NCI-H446 treated with DMSO at 0.1 percent for 48 hours (cell line): Measurements from ENCODE around the gene ARFGAP2.
A peak's percentile ranks its signal among the peaks of the same experiment; 100 is the strongest.
"Not testable (repeated sequence)": the region's sequence is repeated elsewhere in the genome, so short reads cannot be mapped to it uniquely, and the experiment has no call there.

Source experiments
- DNase-seq: peaks from one replicate; lab custom pipeline; 2025; lab: John Stamatoyannopoulos, UW

The ARFGAP2 gene

DNA sequence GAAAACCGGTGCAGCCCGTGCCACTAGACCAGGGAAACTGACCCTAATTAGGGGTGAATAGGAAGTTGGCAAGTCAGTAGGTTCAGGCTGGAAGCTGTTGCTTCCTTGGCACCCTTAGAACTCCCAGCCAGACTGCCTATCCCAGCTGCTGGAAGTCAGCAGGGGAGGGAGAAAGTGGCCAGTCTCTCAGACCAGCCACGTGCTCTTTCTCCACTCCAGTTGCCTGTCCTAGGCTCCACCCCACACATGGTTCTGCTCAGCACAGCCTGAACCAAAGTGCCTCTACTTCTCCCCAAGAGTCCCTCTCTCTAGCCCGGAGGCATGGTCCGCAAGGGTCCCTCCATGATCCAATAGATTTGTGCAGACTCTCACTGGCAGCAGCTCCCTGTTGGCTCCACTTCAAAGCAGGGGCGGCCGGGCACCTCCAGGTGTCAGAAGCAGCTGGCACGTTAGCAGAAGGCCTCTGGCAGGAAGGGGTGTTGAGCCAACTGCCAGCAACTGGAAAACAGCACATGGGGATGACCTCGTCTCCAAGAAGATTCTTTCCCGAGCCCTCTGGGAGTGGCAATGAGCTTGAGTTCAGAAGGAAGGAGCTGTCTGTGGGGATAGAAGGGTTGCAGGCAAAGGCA, 27.7 kb downstream of the ARFGAP2 start:
- DNase-seq, result peak; percentile 68

DNA sequence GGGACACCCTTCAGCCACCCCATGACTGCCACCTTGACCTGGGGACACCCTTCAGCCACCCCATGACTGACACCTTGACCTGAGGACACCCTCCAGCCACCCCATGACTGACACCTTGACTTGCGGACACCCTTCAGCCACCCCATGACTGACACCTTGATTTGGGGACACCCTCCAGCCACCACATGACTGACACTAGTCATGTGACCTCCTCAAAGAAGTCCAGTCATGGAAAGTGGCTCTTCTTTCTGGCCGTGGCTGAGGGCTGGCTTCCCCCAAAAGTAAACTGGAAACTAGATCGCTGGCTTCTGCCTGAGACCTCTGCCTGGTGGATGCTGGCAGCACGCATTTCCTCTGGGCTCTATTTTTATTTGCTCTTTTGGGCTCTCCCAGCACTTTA, 28.4 kb downstream of the ARFGAP2 start:
- no peak for DNase-seq

DNA sequence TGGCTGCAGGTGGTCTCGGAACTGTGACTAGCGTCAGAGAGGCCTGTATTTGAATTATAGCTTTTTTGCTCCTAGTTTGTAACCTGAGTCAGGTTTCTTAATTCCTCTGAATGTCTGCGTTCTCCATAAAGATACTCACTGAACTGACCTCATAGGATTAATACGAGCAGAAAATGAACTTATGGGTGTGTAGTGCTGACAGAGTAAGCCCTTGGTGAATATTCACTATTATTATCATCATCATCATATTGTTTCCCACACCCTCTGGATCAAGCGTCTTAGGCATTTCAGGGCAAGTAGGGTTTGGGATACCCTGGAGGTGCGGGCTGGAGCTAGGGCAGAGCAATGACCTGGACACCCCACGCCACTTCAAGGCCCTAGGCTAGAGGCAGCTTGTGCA, 29.0 kb downstream of the ARFGAP2 start:
- no peak for DNase-seq

DNA sequence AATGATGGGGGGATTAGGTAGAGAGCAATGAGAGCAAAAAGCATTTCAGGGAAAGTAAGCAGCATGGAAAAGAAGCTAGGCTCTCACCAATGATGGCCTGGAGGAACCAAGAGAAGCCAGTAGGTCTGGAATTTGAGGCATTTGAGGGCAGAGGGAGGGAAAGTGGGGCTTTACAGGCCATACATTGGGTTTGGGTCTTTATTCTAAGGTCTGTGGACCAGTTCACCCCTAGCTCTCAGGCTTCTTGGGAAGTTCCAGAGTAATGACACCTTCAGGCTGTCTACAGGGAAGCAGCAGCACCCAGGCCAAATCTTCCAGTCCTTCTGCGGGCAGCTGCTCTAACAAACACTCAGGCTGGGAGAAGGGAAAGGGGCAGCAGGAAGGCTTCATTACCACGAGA, 29.4 kb downstream of the ARFGAP2 start:
- DNase-seq, result no peak

DNA sequence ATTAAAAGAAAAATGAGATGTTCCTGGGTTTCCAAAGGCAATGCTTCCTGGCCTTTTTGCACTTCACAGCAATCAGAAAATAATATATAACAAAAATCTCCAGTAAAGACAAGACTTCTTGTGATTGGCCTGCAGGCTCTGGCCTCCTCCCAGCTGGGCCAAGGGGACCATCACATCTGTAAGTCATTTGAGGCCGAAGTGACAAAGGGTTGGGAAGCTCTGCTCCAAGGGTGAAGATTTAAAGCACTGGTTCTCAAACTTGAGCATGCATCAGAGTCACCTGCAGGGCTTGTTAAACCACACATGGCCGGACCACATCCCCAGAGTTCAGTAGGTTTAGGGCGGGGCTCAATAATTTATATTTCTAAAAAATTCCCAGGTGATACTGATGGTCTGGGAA, 32.1 kb downstream of the ARFGAP2 start:
- no peak for DNase-seq

DNA sequence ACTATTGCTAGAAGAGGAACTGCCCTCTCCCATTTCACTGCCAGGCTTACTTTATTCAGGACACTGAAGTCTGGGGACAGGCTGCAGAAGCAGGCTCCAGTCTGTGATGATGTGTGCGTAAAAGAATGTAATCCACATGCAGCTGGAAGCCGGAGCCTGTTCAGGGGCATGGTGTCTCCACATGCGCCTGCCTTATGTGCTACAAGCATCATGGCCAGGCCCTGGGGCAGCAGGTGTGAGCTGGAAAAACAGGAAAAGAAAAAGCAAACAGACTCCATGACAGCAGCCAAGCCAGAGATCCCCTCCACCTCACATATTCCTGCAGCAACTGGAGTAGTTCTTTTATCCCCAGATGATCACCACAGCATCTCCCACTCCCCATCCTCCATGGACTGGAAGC, 33.4 kb downstream of the ARFGAP2 start:
- no peak for DNase-seq

DNA sequence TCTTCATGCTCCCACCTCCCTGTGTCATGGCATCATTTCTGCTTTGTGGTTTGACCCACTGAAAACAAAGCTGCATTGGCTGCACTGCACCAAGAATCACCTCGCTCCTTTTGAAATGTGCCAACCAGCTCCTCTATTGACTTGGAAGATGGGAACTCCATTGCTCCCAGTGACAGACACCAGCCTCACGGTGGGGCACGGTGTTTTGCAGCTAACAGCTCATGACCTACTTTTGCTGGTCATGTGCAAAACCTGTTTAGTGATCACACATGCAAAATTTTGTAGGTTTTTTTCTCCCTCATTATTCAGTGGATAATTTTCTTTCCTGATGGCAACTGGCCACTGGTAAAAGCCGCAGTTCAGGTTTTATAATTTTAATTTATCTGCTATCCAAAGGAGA, 36.8 kb downstream of the ARFGAP2 start:
- no peak for DNase-seq

DNA sequence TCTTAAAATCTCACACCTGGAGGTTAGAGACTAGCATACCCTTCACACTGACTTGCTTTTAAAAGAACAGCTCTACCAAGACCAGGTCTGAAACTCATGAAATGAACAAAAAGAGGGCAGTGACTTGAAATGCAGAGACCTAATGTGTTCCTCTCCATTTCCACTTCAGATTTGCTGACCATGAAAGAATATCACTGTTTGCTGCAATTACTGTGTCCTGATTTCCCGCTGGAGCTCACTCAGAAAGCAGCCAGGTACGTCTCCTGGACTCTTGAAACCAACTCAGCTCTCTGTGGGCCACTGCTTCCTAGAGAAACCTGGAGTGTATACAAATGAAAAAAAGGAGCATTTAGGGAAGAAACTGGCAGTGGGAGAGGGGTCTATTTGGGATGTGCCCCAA, 39.2 kb downstream of the ARFGAP2 start:
- no peak for DNase-seq

DNA sequence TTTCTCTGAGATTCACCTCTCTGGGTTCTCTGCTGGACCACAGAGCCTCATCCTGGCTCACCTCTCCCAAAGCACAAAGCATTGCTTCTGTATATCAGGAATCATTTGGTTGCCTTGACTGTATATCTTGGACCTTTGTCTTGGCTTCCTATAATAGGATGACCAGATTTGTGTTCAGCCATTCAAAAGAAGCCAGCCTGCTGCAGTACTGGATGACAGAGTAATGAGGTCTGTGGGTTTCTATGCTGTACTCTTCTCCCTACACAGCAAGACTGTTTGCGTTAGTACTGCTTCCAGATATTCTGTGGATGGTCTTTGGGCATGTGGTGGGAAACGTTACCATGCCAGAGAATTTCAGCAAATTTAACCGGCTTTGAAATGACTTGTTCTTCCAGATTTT, 39.8 kb downstream of the ARFGAP2 start:
- DNase-seq, result no peak

DNA sequence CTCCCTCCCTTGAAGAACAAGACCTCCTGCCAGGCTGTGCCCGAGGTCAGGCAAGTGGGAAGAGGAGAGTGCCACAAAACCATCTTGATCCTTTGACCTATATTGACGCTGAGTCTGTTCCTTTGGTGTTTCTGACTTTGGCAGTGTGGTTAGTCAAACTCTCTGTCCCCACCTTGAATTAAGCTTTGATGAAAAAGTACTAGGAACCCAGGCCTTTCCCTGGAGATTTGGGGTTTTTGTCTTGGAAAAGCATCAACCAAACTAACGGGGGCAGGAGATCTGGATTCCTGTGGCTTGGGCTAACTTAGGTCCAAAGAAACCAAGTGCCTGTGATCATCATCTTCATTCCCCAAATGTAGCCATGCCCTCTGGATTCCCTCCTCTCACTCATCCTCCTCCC, 40.4 kb downstream of the ARFGAP2 start:
- no peak for DNase-seq

DNA sequence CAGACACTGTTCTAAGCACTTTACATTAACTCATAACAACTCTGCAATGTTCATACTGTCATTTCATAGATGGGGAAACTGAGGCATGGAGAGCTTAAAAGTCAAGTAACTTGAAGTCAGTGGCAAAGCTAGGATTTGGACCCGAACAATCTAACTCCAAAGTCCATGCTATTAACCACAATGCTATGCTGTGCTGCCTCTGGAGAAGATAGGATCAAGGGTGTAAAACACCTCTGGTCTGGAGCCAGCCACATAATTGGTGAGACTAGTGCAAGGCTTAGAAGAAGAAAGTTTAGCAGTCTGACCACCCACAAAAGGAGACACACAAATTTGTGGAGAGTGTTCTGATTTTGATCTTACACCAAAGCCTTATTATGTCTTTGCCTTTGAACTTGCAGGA, 43.7 kb downstream of the ARFGAP2 start:
- no peak for DNase-seq

DNA sequence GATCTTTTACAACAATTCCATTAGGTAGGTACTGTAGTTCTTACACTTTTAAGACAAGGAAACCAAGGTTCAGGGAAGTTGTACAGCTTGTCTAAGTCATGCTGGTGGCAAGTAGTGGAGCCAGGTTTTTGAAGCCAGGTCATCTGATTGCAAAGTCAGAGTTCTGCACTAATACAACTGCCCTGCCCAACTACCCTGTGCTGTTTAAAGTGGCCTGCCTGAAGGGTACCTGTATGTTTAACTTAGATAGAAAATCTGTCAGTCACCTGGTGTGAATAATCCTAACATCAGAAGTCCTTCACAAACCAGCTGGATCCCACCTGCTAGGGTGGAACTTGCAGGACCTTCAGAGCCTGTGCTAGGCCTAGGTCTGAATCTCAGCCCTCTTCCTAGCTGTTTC, 44.2 kb downstream of the ARFGAP2 start:
- DNase-seq, result no peak

DNA sequence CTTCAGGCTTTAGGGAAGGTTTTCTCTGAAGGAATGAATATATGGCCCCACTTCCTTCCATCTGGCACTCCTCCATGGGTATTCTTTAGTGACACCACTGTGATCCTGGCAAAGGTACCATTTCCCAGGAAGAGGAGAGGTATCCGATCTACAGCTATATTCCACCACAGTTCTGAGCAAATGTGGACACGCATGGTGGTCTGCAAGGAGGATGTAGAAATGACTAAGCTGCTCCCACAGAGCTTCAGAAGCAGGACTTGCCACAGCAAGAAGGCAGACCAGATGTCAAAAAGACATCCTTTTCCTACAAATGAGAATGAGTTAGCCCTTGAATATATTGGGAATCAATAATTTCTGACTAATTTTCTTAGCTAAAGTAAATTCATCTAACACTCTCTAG, 45.5 kb downstream of the ARFGAP2 start:
- no peak for DNase-seq

DNA sequence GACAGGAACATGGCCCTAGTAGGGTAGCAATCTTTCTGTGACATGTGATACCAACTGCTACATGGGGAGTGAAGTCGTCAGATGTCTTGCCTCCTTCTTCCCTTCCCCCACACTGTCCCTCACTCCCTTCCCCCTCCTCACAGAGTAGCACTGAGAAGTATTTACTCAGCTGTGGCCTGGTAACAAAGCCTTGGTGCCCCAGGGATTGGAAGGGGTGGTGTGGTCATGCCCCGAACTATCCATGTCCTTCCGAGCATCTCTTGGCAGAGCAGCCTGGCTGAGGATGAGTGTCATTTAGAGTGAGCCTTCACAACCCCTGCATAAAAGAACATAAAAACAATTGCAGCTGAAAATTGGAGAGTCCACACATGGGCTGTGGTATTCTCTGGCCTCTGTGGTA, 46.1 kb downstream of the ARFGAP2 start:
- no peak for DNase-seq

DNA sequence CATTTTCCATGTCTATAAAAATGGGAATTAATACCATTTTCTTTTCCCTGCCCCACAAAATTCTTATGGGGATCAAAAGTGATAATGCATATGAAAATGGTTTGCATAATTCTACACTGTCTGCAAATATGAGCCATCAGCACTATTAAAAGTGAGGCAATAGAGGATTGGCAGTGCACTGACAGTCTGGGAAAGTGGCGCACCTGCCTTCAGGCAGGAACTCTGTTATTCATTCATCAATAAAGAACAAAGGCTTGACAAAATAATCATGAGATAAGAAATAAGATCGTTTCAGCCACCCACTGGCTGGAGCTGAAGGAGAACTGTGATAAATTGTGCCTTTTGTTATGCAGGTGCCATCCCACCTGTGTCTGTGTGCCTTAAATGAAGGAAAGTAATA, 49.5 kb downstream of the ARFGAP2 start:
- DNase-seq, result no peak

DNA sequence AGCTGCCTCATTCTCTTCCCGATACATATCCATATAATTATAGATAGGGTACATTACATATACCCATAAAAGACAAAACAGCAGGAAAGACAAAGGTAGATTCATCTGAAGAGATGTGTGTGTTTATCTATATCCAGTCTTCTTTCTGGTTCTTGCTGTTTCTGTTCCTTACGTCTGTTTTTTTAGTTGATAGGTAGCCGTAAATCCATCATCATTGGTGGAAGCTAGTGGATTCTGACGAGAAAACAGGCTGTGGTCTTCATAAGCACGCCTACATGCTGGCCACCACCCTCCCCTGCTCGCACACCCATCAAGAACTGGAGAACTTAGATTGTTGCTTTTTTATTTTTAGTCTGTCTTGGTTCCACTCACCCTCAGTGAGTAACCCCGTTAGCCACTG, 51.6 kb downstream of the ARFGAP2 start:
- no peak for DNase-seq

DNA sequence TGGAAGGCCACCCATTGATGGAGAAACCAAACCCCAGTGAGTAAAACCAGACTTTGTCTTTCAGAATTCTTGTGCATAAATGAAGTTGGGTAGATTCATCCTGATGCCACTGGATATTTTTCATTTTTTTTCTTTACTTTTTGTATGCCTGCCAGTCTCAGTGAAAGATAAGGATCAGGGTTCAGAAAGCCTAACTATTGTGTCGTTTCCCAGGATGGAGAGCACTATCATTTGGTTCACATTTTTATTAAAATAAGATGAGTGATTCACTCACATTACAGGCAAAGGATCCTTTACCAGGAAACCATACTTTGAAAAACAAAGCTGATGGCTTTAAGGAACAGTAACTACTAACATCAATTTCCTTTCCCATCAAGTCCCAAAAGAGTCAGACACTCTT, 52.0 kb downstream of the ARFGAP2 start:
- no peak for DNase-seq

DNA sequence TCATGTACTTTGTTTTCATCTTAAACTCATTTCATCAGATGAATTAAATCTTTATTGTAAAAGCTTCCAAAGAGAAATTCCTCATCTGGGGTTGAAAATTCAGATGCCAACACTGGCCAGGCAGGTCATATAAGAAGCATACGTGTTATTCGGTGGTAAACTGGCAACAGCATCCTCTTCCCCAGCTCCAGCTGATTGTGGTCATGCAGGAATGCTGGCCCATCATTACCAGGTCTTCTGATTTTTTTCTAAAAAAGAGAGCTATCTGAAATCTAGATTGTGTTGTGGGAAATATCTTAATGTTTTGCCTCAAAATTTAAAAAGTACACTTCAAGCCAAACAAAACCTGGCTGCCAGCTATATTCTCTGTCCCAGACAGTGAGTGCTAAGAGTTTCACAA, 53.6 kb downstream of the ARFGAP2 start:
- DNase-seq, result no peak

DNA sequence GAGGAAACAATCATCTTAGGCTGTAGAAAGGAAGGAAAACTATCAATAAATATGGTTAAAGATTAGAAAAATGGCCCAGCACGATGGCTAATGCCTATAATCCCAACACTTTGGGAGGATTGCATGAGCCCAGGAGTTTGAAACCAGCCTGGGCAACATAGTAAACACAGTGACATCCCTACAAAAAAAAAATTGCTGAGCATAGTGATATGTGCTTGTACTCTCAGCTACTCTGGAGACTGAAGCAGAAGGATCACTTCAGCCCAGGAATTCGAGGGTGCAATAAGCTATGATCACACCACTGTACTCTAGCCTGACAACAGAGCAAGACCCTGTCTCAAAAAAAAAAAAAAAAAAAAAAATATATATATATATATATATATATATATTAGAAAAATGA, 54.9 kb downstream of the ARFGAP2 start:
- DNase-seq, result no peak

DNA sequence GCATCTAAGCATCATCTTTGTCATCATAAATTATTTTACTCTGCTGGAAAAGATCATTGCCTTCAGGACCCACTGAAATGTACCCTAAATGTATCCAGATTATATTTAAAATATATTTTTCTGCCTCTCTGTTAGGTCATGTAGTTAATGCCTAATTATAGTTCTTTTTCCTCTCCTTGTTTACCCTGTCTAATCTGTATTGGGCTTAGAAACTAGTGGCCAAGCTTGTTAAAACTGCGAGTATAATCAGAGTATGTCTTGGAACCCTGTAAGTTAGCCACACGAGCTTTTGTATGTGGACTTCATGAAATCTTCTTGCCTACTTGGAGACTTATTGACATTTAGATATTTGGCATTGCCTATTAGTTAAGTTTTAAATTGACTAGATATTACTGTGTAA, 55.6 kb downstream of the ARFGAP2 start:
- DNase-seq, result no peak

DNA sequence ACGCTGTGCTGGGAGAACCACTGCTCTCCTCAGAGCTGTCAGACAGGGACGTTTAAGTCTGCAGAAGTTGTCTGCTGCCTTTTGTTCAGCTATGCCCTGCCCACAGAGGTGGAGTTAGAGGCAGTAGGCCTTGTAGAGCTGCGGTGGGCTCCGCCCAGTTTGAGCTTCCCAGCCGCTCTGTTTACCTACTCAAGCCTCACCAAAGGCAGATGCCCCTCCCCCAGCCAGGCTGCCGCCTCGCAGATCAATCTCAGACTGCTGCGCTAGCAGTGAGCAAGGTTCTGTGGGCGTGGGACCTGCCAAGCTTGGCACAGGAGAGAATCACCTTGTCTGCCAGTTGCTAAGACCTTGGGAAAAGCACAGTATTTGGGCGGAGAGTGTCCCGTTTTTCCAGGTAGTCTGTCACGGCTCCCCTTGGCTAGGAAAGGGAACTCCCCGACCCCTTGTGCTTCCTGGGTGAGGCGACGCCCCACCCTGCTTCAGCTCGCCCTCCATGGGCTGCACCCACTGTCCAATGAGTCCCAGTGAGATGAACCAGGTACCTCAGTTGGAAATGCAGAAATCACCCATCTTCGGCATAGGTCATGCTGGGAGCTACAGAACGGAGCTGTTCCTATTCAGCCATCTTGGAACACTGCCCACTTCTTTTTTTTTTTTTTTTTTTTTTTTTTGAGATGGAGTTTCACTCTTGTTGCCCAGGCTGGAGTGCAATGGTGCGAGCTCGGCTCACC, 57.6 kb downstream of the ARFGAP2 start:
- not testable (repeated sequence) for DNase-seq
